ENCODE measurements around the gene PAPLN.

PAPLN gene

DNA sequence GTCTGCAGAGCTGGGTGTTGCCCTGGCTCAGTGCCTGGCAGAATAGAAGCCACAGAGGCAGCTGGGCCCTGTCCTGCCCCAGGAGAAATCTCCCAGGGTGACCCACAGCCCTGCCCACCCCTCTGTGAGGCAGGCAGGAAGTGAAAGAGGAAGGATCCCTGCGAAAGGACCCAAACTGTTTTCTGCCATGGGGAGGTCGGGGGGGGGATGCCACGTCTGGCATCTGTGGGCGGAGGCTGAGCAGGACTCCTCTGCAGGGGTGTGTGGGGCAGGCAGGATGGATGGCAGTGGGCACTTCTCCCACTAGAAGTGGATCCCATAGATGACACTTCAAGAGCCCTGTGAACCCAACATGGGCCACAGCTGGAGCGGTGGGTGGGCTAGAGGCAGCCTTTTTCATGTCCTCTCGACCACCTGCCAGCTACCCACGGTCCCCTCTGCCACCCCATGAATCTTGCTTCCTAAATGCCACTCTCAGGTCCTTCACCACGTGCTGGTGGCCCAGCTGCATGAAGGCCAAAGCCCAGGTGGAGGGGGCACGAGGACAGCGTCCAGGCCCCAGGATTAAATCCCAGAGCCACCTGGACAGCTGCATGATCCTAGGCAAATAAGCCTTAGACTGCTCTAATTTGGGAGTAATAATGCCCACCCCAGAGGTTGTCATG, 3.6 kb downstream of the PAPLN start:
- TF ChIP-seq, protein P1, sequence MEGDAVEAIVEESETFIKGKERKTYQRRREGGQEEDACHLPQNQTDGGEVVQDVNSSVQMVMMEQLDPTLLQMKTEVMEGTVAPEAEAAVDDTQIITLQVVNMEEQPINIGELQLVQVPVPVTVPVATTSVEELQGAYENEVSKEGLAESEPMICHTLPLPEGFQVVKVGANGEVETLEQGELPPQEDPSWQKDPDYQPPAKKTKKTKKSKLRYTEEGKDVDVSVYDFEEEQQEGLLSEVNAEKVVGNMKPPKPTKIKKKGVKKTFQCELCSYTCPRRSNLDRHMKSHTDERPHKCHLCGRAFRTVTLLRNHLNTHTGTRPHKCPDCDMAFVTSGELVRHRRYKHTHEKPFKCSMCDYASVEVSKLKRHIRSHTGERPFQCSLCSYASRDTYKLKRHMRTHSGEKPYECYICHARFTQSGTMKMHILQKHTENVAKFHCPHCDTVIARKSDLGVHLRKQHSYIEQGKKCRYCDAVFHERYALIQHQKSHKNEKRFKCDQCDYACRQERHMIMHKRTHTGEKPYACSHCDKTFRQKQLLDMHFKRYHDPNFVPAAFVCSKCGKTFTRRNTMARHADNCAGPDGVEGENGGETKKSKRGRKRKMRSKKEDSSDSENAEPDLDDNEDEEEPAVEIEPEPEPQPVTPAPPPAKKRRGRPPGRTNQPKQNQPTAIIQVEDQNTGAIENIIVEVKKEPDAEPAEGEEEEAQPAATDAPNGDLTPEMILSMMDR (IDR thresholded peaks at IDR 0.05; ENCODE audit: insufficient read depth, missing control alignments): no peak
- no peak for FAIRE-seq
- peak; percentile 13 for DNase-seq (ENCODE audit: insufficient read length, low spot score)

DNA sequence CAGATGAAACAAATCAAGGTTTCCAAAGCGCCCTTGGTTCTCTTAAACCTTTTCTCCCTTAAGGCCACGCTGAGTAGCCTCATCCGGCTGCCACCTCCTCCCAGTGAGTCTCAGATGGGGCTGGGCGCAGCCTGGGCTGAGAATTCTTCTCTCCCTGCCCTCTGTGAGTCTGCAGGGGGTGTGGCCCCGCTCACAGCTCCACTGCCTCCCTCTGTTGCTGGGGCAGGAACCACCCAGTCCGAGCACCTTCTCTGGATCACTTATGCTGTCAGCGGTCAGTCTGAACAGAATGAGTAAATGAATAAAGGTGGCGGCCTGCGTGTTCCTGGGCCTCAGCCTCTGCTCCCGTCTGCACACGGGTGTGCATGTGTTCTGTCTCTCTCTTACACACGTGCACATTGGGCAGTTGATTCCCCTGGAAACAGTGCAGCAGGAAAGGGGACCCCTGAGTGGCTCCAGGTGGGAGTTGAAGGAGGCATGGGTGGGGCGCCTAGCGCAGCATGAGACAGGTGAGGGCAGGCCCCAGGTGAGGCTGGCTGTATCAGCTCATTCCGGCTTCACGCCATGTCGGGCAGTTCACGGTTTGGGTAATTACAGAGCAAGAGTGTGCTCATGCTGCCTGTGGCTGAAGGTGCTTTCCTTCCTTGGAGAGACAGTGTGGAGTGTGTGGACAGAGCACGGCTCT, 4.3 kb downstream of the PAPLN start:
- DNase-seq (ENCODE audit: insufficient read length, low spot score) (no peak), FAIRE-seq (no peak)

GRCh38 chr14:73242357-73242901, 5.1 kb downstream of the PAPLN start:
- no peak for DNase-seq (ENCODE audit: insufficient read length, low spot score)
- TF ChIP-seq, protein P1 (IDR thresholded peaks at IDR 0.05; ENCODE audit: insufficient read depth, missing control alignments): no peak
- no peak for FAIRE-seq

More for the DNA sequence above, 4.3 kb downstream of the PAPLN start:
- TF ChIP-seq, protein P1 (IDR thresholded peaks at IDR 0.05; ENCODE audit: insufficient read depth, missing control alignments): no peak

DNA sequence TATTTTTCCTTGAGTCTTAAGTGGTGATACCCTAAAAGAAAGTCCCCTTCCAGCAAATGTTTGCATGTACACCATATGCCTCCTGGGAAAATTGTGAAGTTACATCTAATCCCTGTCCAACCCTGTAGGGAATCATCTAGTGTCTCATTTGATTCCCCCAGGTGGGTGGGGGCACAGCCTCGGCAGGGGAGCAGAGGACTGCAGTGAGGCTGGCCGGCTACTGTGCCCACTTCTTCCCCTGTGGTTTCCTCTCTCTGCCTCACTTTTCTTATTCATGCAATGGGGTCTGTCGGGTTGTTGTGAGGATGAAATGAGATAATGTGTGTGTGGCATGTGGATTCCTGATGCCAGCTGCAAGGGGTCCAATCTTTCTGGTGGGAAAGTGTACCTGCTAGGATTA, 6.0 kb downstream of the PAPLN start:
- no peak for DNase-seq (ENCODE audit: insufficient read length, low spot score)
- TF ChIP-seq, protein P1 (IDR thresholded peaks at IDR 0.05; ENCODE audit: insufficient read depth, missing control alignments): no peak
- FAIRE-seq: no peak

DNA sequence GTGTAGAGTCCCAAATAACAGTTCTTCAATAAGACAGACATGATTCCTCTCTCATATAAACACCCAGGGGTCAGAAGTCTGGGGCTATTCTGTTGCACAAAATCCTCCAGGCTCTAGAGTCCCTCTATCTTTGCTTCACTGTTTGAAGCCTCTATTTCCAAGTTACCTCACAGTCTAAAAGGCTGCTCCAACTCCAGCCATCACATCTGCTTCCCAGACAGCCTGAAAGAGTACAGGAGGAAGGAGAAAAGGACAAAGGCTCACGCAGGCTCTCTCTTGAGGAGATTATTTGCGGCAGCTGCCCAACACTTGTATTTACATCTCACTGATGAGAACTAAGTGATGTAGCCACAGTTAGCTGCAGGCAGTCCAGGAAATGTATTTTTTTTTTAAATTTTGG, 6.4 kb downstream of the PAPLN start:
- TF ChIP-seq, protein P1 (IDR thresholded peaks at IDR 0.05; ENCODE audit: insufficient read depth, missing control alignments): no peak
- DNase-seq (ENCODE audit: insufficient read length, low spot score) (no peak), FAIRE-seq (no peak)

- TF ChIP-seq, protein P1 (IDR thresholded peaks at IDR 0.05; ENCODE audit: insufficient read depth, missing control alignments): no peak
- DNase-seq (ENCODE audit: insufficient read length, low spot score): no peak
- FAIRE-seq: no peak
Observed at GRCh38 chr14:73244541-73245290, 7.4 kb downstream of the PAPLN start.

Measured in D721Med (cell line).